ENCODE data around the gene TNRC18.

GRCh38 chr7:5466551-5466950, 42.9 kb upstream of the TNRC18 start:
- TF ChIP-seq CTCF (IDR thresholded peaks at IDR 0.05 in 2 of 3, conservative IDR thresholded peaks at IDR 0.05 in 1 of 3; ENCODE audit: insufficient read depth in 2 of 3, low read depth in 1 of 3, low read length in 3 of 3) (no peak), ZNF134 (CRISPR knock-in tag; conservative IDR thresholded peaks at IDR 0.05) (no peak), BCL6 (CRISPR knock-in tag; IDR thresholded peaks at IDR 0.05) (no peak)
- TF ChIP-seq, protein P1, sequence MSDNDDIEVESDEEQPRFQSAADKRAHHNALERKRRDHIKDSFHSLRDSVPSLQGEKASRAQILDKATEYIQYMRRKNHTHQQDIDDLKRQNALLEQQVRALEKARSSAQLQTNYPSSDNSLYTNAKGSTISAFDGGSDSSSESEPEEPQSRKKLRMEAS (CRISPR knock-in tag; IDR thresholded peaks at IDR 0.05): no peak
